Right lobe of liver (tissue), 4 donors: ENCODE measurements around the gene GALNT13.

Experiments
- CTCF ChIP-seq, 4 donors: fragments of 200-600 bp in 3 of 4; fragments of 450-650 bp in 1 of 4; IDR thresholded peaks; one replicate each; pipeline versions ENCODE4 v1.5.1 to v1.8.0; 2016 to 2022; ENCODE audit warnings: antibody characterized with exemption in 4 of 4, mild to moderate bottlenecking in 2 of 4
- POLR2A ChIP-seq: fragments of 450-650 bp; IDR thresholded peaks from one replicate; pipeline ENCODE4 v1.6.1; 2017; ENCODE audit warnings: antibody characterized with exemption, mild to moderate bottlenecking
- donor health status: DM: no; HTN: no; CAD: no.
- donor health status: DM: no; HTN: no; CAD: no.
- donor health status: DM: no; HTN: yes; CAD: no.

- no peak for TF ChIP-seq CTCF (IDR thresholded peaks at IDR 0.05)
- no peak for TF ChIP-seq POLR2A
Observed at GRCh38 chr2:154343282-154343681, 471.6 kb downstream of the GALNT13 start.
